ENCODE measurements around the gene AKR1A1.
"Not testable (repeated sequence)": the region's sequence is repeated elsewhere in the genome, so short reads cannot be mapped to it uniquely, and the experiment has no call there.

Gene AKR1A1

DNA sequence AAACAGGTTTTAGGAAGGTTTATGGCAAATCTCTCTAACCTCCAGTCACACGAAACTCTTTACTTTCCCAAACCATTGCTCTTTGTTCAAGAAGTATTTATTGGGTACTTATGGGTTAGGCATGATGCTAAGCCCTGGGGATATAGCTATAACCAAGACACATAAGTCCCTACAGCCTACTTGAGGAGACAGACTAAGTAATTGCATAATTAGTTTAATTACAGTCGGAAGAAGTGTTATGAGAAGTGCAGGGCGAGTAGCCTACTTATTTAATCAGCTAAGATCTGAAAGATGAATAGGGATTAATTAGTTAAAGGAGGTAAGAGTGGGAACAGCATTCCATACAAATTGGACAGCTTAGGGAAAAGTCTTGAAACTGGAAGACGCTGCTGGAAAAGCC lies 20.0 kb downstream of the AKR1A1 start:
- DNase-seq, result no peak

DNA sequence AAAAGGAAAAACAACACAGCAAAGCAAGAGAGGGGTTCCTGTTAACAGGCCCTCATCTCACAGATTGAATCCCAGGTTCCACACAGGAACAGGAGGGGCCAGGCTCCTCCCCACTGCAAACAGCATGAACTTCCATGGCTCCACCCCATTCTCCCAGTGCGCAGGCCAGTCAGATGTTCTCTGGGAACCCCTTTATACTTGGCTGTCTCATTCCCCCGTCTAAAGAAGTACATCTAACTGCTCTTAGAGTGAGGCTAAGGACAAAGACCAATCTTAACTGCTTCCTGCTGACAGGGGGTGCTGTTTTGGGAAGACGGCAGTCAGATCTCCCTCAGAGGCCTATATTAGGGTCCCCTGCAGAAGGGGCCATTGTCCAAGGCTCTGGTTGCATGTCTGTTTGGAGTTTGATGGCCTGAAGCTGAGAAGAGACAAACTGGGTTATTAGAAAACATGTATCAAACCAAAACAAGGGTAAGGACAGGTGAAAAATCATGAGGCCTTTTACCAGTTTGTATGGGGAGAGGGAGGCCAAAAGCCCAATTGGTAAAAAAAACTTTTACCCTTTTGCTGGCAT lies 22.7 kb downstream of the AKR1A1 start:
- DNase-seq, result no peak

DNA sequence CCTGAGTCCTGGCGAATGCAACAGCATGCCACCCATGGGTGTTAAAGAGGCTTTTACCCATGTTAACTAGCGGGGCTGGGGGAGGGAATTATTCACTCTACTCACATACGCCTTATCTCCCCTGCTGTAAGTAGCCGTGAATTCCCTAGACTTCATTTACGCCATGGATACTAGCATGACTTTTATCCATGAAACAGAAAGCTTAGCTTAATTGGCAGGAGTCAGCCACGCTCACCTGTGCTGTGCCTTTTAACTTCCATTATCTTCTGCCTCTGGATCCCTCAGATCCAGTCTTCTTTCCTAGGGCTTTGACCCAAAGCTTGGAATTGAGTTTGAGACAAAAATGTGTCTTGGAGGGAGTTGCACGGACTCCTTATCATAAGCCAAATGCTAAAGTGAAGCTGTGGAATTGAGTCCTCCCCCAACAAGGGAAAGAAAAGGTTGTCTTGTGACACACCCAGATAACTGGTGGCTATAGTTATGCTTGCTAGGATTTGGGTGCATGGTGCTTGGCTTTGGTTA lies 23.5 kb downstream of the AKR1A1 start:
- DNase-seq, result no peak

DNA sequence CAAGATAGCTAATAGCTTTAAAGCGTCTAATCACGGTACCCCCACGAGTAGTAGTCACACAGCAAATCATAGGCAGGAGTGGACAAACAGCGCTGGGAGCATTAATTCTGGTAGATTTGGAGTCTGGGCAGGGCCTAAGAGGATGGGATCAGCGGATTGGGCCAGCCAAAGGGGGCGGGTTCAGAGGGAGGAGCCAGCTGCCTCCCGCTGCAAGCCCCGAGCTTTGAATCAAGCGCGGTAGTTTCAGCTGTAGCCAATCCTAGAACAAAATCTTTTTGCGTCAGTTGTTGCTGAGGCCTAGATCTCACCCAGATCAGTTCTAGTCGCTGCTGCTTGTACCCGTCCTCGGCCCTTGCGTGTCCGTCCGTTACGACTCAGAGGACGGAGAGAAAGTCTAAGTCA lies 32.6 kb downstream of the AKR1A1 start:
- DNase-seq, result peak; percentile 65

DNA sequence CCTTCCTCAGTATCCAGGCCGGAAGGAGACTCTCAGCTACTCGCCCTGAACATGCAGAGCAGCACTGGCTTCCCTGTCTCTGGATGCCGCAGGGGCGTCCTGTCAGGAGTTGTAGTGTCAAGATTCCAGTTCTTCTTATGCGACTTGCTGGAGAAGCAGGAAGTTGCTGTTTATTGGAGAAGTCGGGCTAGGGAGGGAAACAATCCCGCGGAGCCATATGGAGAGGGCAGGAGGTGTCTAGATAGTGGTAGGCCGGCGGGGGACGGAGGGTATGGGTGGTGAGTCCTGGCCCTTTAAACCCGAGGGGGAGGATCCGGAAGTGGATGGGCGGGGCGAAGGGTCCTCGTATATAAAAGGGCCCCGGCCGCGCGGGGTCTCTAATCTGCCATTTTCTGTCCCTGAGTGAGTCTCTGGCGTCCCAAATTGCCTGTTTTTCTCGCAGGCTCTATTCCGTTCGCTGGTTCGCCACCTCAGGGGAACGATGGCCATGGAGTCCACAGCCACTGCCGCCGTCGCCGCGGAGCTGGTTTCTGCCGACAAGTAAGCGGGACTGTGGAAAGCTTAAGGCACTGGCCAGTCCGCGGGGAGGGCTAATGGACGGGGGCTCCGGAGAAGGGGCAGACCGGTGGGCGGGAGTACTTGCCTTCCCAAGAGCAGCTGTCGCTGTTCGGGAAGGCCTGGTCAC lies 33.2 kb downstream of the AKR1A1 start, which contains the start of gene NASP:
Gene NASP, plus strand, starts transcription at position 376 of the 685 bp plus-strand sequence. Its CDS starts 106 bp downstream, at position 482.
- peak; percentile 60 for DNase-seq

DNA sequence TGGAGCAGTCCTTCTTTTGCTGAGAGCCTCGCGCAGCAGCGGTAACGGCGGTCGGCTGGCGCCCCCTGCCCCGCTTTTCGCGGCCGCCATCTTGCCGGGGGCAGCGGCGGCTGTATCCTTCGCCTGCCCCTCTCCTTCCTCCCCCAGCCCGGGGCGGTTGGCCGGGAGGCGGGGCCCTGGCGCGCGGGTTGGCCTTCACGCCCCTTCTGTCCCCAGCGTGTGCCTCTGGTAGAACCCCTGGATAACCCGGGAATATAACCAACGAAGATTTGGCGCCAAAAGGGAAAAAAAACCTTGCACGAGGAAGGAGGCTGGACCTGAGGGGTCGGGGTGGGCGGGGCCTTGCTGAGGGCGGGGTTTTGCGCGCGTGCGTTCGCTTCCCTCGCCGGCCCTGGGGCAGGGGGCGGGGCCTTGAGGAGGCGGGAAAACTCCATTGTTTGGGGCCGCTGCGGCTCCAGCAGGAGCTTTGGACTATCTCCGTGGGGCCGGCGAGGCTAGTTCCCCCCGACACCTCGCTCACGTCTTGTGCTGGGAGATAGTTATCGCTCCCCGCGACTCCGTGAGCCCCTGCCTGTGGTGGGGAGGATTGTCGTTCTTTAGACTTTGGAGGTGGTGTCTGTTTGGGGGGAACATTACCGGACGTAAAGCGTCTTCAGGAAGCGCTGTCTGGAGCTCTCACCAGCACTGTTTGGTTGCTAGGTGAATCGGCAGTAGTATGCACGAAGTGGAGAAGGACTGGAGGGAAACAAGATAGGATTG lies 33.9 kb downstream of the AKR1A1 start:
- DNase-seq, result peak; percentile 78

DNA sequence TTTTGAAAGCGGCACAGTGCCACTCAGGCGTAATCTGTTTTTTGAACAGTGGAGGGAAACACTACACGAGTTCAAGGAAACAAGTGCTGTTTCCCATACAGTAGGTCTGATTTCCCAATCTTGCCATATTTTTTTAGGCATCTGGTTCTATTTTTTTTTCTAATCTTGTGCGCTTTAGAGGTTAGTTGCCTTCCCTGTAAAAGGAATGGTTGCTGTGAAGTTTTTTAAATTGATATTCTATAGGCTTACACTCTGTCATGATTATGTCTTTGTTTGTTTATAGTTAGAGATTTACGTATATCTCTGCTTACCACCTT lies 34.4 kb downstream of the AKR1A1 start:
- no peak for DNase-seq

DNA sequence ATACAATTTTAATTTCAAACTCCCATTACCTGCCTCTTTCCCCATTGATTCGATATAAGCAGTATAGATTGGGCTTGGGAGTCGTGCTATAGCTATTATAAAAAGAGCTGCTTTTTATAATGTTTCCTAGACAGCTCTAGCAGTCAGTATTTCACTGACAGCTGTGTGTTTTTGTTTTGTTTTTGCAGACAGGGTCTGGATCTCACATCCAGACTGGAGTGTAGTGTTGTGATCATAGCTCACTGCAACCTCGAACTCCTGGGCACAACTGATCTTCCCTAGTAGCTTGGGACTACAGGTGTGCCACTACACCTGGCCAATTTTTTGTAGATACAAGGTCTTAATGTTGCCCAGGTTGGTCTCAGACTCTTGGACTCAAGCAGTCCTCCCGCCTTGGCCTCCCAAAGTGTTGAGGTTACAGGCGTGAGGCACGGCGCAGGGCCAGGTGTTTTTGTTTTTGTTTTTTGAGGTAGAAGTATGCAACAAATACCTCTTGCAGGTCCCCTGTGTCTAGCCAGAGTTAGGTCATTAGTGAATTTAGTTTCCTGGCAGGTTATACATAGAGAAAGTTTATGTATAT lies 35.0 kb downstream of the AKR1A1 start:
- DNase-seq, result no peak

DNA sequence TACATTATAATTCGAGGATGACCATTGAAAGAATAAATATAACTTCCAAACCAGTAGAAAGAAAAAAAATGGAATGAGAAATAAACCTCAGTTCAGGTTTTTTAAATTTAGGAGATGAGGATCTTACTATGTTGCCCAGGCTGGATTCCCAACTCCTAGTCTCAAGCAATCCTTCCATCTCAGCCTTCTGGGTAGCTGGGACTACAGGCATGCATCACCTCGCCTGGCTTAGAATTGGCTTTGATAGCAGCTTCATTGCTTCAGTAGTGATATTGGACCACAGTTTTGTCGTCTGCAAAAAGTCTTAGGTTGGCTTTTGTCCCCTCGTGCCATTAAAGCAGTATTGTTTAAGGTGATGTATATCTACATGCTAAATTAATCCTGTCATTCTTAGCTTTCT lies 36.1 kb downstream of the AKR1A1 start:
- DNase-seq, result no peak

DNA sequence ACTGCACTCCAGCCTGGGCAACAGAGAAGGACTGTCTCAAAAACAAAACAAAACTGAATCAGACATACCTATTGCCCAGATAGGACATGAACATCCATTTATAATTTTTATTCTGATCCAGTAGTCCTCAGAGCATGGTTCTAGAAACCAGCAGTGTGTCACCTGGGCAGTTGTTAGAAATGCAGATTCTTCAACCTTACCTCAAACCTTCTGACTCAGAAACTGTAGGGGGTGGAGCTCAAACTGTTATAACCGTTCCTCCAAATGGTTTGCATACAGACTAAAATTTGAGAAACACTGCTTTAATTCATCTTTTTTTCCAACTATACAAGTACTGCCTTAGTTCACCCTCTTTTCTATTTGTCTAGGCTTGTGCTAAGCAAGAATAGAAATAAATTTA lies 39.2 kb downstream of the AKR1A1 start:
- no peak for DNase-seq

DNA sequence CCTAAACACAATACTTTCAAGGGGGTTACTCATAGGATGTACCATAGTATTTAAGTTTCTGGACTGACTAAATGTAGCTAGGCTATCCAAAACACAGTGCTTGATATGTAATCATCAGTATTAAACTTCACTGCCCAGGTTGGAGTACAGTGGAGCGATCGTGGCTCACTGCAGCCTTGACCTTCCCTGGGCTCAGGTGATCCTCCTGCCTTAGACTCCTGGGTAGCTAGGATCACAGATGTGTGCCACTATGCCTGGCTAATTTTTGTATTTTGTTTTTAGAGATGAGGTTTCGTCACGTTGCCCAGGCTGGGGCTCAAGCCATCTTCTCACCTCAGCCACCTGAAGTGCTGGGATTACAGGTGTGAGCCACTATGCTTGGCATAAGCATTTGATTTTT lies 43.8 kb downstream of the AKR1A1 start:
- no peak for DNase-seq

DNA sequence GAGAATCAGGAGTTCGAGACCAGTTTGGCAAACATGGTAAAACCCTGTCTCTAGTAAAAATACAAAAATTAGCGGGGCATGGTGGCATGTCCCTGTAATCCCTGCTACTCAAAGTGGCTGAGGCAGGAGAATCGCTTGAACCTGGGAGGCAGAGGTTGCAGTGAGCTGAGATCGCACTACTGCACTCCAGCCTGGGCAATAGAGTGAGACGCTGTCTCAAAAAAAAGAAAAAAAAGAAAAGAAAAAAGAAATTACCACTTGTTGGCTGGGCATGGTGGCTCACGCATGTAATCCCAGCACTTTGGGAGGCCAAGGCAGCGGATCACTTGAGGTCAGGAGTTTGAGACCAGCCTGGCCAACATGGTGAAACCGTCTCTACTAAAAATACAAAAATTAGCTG lies 46.1 kb downstream of the AKR1A1 start:
- not testable (repeated sequence) for DNase-seq

DNA sequence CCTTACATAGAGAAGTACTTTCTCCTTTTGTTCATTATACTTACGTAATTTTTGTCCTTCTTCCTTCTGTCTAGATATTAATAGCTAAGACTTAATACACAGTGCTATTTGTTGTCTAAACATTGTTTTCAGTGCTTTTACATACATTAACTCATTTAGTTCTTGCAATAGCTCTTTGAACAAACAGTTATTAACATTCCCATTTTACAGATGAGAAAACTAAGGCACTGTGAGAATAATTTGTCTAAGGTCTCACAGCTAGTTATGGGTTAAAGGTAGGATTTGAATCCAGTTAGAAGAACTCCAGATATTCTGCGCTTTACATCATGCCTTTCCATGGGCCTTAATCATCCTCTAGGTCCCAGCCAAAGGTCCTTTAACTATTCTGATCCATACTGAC lies 53.6 kb downstream of the AKR1A1 start:
- DNase-seq, result no peak

DNA sequence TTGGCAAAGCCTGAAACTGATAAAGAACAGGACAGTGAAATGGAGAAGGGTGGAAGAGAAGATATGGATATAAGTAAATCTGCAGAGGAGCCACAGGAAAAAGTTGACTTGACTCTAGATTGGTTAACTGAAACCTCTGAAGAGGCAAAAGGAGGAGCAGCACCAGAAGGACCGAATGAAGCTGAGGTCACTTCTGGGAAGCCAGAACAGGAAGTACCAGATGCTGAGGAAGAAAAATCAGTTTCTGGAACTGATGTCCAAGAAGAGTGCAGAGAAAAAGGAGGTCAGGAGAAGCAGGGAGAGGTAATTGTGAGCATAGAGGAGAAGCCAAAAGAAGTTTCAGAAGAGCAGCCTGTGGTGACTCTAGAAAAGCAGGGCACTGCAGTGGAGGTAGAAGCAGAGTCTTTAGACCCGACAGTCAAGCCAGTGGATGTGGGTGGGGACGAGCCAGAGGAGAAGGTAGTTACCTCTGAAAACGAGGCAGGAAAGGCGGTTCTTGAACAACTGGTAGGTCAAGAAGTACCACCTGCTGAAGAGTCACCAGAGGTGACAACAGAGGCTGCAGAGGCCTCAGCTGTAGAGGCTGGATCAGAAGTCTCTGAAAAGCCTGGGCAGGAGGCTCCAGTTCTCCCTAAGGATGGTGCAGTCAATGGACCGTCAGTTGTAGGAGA lies 56.9 kb downstream of the AKR1A1 start:
- no peak for DNase-seq

DNA sequence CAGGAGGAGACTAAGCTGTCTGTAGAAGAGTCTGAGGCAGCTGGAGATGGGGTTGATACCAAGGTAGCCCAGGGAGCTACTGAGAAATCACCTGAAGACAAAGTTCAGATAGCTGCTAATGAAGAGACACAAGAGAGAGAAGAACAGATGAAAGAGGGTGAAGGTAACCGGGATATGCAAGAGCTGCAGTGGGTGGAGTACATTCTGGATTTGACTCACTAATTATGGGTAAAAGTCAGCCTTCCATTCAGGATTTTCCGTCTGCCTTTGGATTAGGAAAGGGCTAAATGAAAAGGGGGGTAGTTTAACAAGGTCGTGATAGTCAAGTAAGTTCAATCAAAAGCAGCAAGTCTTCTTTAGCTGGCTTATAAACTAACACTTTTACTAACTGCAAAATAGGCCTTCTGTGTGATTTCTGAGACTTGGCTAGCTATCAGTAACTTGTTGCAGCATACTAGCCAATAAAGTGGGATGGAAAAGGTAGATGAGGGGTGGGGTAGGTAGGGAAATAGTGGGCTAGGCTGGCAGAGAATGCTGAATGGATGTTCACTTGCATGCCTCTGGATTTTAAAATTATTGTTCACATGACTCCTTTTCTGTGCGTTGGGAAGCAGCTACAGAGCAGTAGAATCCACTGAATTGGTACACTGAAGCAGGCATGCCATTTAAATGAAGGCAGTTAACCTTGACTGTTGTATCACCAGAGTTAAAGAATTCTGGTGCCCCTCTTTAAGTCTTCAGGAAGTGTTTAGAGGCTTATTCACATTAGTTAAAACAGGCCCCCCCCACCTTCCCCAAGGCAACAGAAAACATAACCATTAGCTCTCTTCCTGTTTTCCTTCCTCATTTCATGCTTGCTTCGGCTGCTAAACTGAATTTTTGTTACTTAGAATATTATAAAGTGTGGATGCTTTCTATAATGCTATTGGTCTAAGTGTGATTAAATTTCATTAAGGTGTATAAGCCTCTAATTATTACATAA lies 57.8 kb downstream of the AKR1A1 start:
- DNase-seq, result no peak

DNA sequence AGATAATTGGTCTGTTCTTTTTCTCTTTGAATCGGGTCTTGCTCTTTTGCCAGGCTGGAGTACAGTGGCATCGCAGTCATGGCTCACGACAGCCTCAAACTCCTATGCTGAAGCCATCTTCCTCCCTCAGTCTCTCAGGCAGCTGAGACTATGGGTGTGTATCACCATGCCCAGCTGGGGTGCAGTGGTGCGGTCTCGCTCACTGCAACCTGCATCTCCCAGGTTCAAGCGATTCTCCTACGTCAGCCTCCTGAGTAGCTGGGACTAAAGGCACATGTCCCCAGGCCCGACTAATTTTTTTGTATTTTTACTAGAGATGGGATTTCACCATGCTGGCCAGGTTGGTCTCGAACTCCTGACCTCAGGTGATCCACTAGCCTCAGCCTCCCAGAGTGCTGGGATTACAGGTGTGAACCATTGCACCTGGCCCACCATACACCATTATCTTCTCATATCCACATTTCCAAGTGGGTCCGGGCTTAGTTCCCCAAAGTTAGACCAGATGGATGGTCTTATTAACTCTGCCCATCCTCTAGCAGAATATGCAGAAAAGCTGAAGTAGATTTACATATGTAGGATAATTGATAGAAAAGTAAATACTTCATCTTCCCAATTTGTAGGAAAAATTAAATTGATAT lies 60.1 kb downstream of the AKR1A1 start:
- no peak for DNase-seq

DNA sequence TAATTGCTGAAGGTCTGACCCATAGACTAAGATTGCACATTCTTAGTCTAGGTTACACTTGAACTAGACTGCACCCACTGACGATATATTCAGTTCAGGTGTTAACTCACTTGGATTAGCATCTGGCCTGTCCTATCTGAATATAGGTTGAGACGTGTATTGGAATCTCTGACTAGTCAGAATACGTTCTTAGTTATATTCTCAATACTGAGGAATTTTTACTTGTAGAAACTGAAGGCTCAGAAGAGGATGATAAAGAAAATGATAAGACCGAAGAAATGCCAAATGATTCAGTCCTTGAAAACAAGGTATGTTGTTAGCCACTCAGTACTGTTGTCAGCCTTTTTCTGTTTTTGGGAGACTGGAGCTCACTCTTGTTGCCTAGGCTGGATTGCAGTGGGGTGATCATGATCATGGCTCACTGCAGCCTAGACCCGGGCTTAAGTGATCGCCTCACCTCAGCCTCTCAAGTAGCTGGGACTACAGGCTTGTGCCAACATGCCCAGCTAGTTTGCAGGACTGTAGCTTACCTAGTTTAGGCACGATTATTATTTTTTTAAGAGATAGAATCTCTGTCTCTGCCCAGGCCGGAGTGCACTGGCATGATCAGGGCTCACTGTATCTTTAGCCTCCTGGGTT lies 62.4 kb downstream of the AKR1A1 start:
- no peak for DNase-seq

DNA sequence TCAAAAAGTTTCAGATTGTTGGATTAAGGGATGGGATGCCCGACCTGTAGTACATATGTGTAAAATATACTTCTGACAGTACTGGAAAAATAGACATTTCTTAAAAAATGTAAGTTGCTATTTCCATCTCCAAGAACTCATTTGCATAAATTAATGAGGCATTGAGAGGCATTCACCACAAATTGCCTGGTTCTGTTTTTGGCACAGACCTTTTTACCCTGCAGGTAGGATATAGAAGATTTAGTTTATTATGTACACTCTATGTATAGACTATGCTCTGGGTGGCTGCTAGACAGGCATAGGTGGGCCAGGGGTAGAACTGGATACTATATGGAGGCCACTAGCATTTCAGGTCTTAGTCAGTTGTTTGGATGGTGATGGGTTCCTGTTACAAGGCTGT lies 65.3 kb downstream of the AKR1A1 start:
- DNase-seq, result no peak

DNA sequence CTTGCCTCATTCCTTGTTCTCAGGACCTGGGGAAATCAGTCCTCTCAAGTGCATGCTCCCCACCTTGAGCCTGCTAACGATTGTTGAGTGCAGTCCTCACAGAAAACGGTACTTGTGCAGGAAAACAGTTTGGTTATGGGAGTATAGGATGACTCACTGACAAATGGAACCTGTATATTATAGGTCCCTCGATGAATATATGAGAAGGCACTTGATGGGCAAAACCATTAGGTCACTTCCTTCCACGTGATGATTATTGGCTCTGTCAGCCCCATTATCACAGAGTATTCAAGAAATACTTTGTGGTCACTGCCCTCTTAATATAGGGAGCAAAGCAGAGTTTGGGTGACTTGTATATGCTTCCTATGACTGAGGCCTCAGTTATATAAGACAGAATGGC lies 67.0 kb downstream of the AKR1A1 start:
- DNase-seq, result no peak

DNA sequence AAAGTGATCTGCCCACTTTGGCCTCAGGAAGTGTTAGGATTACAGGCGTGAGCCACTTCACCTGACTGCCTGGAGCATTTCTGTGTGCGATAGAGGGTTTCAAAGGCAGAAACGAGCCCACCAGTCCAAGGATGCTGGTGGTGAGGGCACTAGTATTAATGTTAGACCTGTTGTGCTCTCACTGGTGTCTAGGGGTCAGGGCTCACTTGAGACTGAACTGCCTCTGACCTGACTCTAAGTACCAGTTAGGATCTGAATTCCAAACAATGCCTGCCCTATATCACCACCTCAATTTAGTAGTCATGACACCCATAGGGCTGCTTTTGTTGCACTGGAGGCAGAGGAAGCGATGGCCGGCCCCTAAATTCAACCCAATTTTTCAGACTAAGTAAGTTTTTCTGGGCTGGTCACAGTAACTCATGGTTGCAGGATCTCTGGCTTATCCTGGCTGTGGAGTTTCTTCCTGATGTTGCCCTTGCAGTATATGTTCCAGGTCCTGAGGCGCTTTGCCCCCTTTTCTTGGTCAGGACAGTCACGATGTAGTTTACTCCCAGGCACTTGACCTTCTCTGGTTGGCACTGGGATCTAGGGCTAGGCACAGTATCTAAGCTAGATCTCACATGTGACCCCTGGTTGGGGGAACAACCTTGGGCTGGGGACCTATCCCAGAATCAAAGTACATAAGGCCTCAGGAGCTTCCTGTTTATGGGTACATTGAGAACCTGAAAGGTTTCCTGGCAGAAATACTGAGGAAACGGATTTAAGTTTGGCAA lies 68.7 kb downstream of the AKR1A1 start:
- DNase-seq, result no peak

All from activated gamma-delta T cell (primary cell).